OCI-LY3 (cell line): ENCODE data around the gene ZFP3.

Experiments used
- H2AFZ ChIP-seq: fragments of 200-600, 300-600 bp; shearing (Covaris generic); 2 replicates; pipeline ENCODE4 v1.6.0; 2014; ENCODE audit warnings: antibody characterized with exemption, low read depth, low read length
- H3K27ac ChIP-seq: fragments of 200-600, 300-600 bp; sonication (generic); 2 replicates; pipeline ENCODE4 v1.5.1; 2014; ENCODE audit warnings: mild to moderate bottlenecking, low read length, moderate library complexity, mixed read lengths
- H3K27me3 ChIP-seq: fragments of 200-600, 300-600 bp; sonication (generic); 2 replicates; pipeline ENCODE4 v1.6.1; 2014; ENCODE audit warnings: low read depth, low read length, mixed read lengths
- H3K36me3 ChIP-seq: fragments of 200-600, 300-600 bp; sonication (generic); replicated peaks from 2 replicates; pipeline ENCODE3; 2014; ENCODE audit warnings: low read depth, low read length, mixed read lengths
- H3K4me1 ChIP-seq: fragments of 300-600, 200-600 bp; sonication (generic); 2 replicates; pipeline ENCODE4 v1.6.1; 2014; ENCODE audit warnings: low read length, mixed read lengths
- H3K4me2 ChIP-seq: fragments of 200-600, 300-600 bp; sonication (generic); 2 replicates; pipeline ENCODE4 v1.6.1; 2014; ENCODE audit warnings: low read length, mixed read lengths
- H3K4me3 ChIP-seq: fragments of 300-600, 200-600 bp; sonication (generic); 2 replicates; pipeline ENCODE4 v1.5.1; 2014; ENCODE audit warnings: antibody characterized with exemption, mild to moderate bottlenecking, low read length, moderate library complexity
- H3K79me2 ChIP-seq: fragments of 300-600, 200-600 bp; shearing (Covaris generic); 2 replicates; pipeline ENCODE4 v1.6.1; 2014; ENCODE audit warnings: mild to moderate bottlenecking, low read length, mixed read lengths
- H3K9ac ChIP-seq: fragments of 300-600, 200-600 bp; shearing (Covaris generic); 2 replicates; pipeline ENCODE4 v1.6.0; 2014; ENCODE audit warnings: mild to moderate bottlenecking, low read length, moderate library complexity
- H3K9me3 ChIP-seq: fragments of 200-600, 300-600 bp; shearing (Covaris generic); 2 replicates; pipeline ENCODE4 v1.6.1; 2014; ENCODE audit warnings: low read length, mixed read lengths; ENCODE audit not compliant: insufficient read depth
- H4K20me1 ChIP-seq: fragments of 200-600, 300-600 bp; sonication (generic); 2 replicates; pipeline ENCODE4 v1.6.1; 2016; ENCODE audit warnings: low read length, mixed read lengths; ENCODE audit not compliant: insufficient read depth
- EZH2phosphoT487 ChIP-seq: fragments of 200-600 bp; shearing (Covaris generic); IDR thresholded peaks from 2 replicates; pipeline ENCODE4 v1.6.1; 2018; ENCODE audit warnings: antibody characterized with exemption, mixed run types, low read depth
- TF ChIP-seq, protein P1 (sequence below): fragments of 200-600, 300-600 bp; sonication (generic); IDR thresholded peaks from 2 replicates; pipeline ENCODE4 v1.5.1; 2014; ENCODE audit warnings: antibody characterized with exemption, low read length, low read depth

Gene ZFP3

DNA sequence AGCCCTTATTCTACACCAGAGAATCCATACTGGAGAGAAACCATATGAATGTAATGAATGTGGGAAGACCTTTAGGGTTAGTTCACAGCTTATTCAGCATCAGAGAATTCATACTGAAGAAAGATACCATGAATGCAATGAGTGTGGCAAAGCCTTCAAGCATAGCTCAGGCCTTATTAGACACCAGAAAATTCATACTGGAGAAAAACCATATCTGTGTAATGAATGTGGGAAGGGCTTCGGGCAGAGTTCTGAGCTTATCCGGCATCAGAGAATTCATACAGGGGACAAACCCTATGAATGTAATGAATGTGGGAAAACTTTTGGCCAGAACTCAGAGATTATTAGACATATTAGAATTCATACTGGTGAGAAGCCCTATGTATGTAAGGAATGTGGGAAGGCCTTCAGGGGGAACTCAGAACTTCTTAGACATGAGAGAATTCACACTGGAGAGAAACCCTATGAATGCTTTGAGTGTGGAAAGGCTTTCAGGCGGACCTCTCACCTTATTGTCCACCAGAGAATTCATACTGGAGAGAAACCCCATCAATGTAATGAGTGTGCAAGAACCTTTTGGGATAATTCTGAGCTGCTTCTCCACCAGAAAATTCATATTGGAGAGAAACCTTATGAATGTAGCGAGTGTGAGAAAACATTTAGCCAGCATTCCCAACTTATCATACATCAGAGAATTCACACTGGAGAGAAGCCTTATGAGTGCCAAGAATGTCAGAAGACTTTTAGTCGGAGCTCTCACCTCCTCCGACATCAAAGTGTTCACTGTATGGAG lies 14.1 kb downstream of the ZFP3 start:
- Histone ChIP-seq H3K36me3 (no peaks in the 10 kb centered on the region), H2AFZ (no peak overlapping the region), H3K9me3 (peaks cover 8% of the 10 kb centered on the region; the same call in 1 of the 2 replicates), H4K20me1 (no peaks in the 10 kb centered on the region), H3K4me3 (no peak overlapping the region), H3K4me2 (no peak overlapping the region), H3K27me3 (no peaks in the 10 kb centered on the region), H3K79me2 (no peaks in the 10 kb centered on the region), H3K27ac (no peak overlapping the region), H3K4me1 (no peaks in the 10 kb centered on the region), H3K9ac (no peak overlapping the region)
- TF ChIP-seq EZH2phosphoT487, result no peak
- TF ChIP-seq, protein P1, sequence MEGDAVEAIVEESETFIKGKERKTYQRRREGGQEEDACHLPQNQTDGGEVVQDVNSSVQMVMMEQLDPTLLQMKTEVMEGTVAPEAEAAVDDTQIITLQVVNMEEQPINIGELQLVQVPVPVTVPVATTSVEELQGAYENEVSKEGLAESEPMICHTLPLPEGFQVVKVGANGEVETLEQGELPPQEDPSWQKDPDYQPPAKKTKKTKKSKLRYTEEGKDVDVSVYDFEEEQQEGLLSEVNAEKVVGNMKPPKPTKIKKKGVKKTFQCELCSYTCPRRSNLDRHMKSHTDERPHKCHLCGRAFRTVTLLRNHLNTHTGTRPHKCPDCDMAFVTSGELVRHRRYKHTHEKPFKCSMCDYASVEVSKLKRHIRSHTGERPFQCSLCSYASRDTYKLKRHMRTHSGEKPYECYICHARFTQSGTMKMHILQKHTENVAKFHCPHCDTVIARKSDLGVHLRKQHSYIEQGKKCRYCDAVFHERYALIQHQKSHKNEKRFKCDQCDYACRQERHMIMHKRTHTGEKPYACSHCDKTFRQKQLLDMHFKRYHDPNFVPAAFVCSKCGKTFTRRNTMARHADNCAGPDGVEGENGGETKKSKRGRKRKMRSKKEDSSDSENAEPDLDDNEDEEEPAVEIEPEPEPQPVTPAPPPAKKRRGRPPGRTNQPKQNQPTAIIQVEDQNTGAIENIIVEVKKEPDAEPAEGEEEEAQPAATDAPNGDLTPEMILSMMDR, result no peak

DNA sequence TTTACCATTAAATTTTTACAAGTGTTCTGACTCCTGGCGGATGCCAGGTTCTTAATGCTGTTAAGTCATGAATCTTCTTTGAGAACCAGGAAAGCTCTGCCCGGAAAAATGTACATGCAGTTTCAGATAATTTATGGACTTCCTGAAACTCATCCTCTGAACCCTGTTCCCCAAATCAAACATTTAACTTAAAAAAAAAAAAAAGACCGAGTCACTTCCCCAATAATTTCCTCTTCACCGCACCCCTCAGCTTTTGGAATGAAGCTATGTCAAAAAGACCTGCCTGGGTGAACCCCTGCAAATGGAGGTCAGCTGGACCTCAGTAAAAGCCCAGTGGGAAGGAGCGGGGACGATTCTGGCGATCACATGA lies 18.4 kb downstream of the ZFP3 start:
- Histone ChIP-seq H4K20me1 (no peaks in the 10 kb centered on the region), H2AFZ (no peak overlapping the region), H3K27ac (no peak overlapping the region), H3K4me1 (no peaks in the 10 kb centered on the region), H3K9ac (no peak overlapping the region), H3K36me3 (no peaks in the 10 kb centered on the region), H3K27me3 (no peaks in the 10 kb centered on the region), H3K79me2 (no peaks in the 10 kb centered on the region), H3K9me3 (no peaks in the 10 kb centered on the region), H3K4me2 (no peak overlapping the region), H3K4me3 (no peak overlapping the region)
- no peak for TF ChIP-seq EZH2phosphoT487
- TF ChIP-seq, protein P1, result no peak

DNA sequence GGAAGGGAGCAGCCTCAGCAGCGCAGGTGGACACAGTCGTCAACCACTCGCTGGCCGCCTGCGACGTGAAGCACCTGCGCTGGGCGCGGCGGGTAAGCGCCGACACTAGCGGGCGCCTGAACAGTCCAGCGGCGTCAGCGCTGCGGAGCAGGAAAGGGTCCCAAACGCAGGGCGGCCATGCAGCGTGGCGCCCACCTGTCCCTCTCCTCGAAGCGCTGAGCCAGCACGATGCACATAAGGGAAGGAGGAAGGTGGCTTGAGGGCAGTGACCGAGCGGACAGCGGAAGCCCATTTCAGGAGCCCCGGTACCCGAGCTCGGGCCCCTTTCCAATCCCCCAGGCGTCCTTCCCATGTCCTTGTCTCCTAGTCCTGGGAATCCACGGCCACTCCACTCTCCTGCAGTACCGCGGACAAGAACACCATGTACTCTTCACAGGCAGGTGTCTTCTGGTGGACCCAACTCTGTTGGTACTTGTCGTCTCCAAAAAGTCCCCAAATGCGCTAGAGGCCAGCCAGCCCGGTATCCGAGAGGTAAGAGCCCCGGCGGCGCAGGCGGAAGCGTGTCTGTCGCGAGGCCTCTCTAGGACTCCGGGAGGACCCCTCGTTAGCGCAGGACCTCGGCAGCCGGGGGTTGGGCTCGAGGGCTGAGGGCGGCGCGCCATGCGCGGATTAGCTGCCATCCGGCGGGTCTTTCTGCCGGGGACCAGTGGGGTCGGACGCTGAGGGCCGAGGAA lies 19.0 kb downstream of the ZFP3 start:
- Histone ChIP-seq H3K4me1 (no peaks in the 10 kb centered on the region), H3K27ac (no peak overlapping the region), H3K4me3 (no peak overlapping the region), H3K4me2 (no peak overlapping the region), H3K9ac (no peak overlapping the region), H4K20me1 (no peaks in the 10 kb centered on the region), H3K9me3 (no peaks in the 10 kb centered on the region), H3K27me3 (no peaks in the 10 kb centered on the region), H3K36me3 (no peaks in the 10 kb centered on the region), H2AFZ (no peak overlapping the region), H3K79me2 (no peaks in the 10 kb centered on the region)
- TF ChIP-seq EZH2phosphoT487, result no peak

DNA sequence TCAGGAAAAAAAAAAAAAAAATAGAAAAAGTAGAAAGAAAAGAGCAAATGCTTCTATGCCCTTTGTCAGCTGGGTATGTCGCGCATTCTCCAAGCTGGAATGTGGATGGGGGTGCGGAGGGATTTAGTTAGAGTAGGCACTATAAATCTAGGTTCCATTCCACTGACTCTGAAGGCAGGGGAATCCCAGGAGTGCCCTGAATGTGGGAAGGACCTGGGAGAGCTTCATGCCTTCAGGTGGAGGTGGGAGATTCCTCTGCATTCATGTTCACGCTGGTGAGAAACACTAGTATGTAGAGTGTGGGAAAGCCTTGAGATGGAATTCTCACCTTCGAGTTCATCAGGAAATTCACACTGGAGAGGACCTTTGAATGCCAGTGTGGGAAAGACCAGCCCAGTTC lies 21.0 kb downstream of the ZFP3 start:
- no peaks in the 10 kb centered on the region for H3K9me3 ChIP-seq
- no peak overlapping the region for H2AFZ ChIP-seq
- H3K79me2 ChIP-seq, result no peaks in the 10 kb centered on the region
- no peaks in the 10 kb centered on the region for H3K4me1 ChIP-seq
- no peak overlapping the region for H3K4me2 ChIP-seq
- no peak overlapping the region for H3K27ac ChIP-seq
- no peaks in the 10 kb centered on the region for H3K36me3 ChIP-seq
- H3K9ac ChIP-seq, result no peak overlapping the region
- H3K27me3 ChIP-seq, result no peaks in the 10 kb centered on the region
- TF ChIP-seq, protein P1, result no peak
- TF ChIP-seq EZH2phosphoT487, result no peak
- H3K4me3 ChIP-seq, result no peak overlapping the region
- no peaks in the 10 kb centered on the region for H4K20me1 ChIP-seq
